HPDE6-E6E7 (cell line): ENCODE results near the gene CTIF.

ENCODE experiments used
- DNase-seq: peaks from one replicate; pipeline ENCODE4 v3.0.0; 2011; ENCODE audit warnings: missing footprints; ENCODE audit errors: extremely low spot score

The CTIF gene

GRCh38 chr18:48899558-48900174, 360.8 kb downstream of the CTIF start:
- DNase-seq = no peak

GRCh38 chr18:48900469-48900868, 361.6 kb downstream of the CTIF start:
- no peak for DNase-seq

GRCh38 chr18:48901145-48902022, 362.6 kb downstream of the CTIF start:
- no peak for DNase-seq

- peak; percentile 29 for DNase-seq
These were observed 363.4 kb downstream of the CTIF start for GRCh38 chr18:48902023-48902855.

GRCh38 chr18:48902856-48903601, 364.2 kb downstream of the CTIF start:
- DNase-seq = no peak

- no peak for DNase-seq
These were observed 365.3 kb downstream of the CTIF start for GRCh38 chr18:48904091-48904490.

- DNase-seq = no peak
These were observed 366.1 kb downstream of the CTIF start for GRCh38 chr18:48904847-48905394.

- DNase-seq = no peak
These were observed 366.7 kb downstream of the CTIF start for GRCh38 chr18:48905513-48905912.

GRCh38 chr18:48908916-48909315, 370.1 kb downstream of the CTIF start:
- DNase-seq = no peak

GRCh38 chr18:48909721-48910120, 370.9 kb downstream of the CTIF start:
- DNase-seq = no peak

- DNase-seq = no peak
These were observed 372.2 kb downstream of the CTIF start for GRCh38 chr18:48910972-48911545.
